SK-N-SH treated with all-trans-retinoic acid at 6 μM for 48 hours (cell line): ENCODE data around the gene NUFIP1.

ENCODE experiments used
- ATAC-seq: fragments of 200-7000 bp; cut with Tn5 transposase; 3 replicates; pipeline ENCODE4 v1.9.1; 2020; ENCODE audit warnings: mild to moderate bottlenecking, moderate library complexity
- ARNTL ChIP-seq: fragments of 450-650 bp; formaldehyde crosslinking; IDR thresholded peaks from 2 replicates; pipeline ENCODE4 v1.5.0; 2020; ENCODE audit warnings: low read depth, mild to moderate bottlenecking, moderate library complexity, borderline replicate concordance
- CREB5 ChIP-seq: fragments of 250-450 bp; sonication (Bioruptor Pico); IDR thresholded peaks from 2 replicates; pipeline ENCODE4 v1.5.1; 2020; ENCODE audit warnings: low read depth, mild to moderate bottlenecking, moderate library complexity
- CSDC2 ChIP-seq: fragments of 250-450 bp; sonication (Bioruptor Pico); IDR thresholded peaks from 2 replicates; pipeline ENCODE4 v1.5.0; 2020; ENCODE audit warnings: mild to moderate bottlenecking, moderate library complexity
- CSRNP3 ChIP-seq: fragments of 250-450 bp; sonication (Bioruptor Pico); IDR thresholded peaks from 2 replicates; pipeline ENCODE4 v1.5.1; 2021; ENCODE audit warnings: mild to moderate bottlenecking, moderate library complexity
- ESRRG ChIP-seq: fragments of 250-450 bp; sonication (Bioruptor Pico); IDR thresholded peaks from 2 replicates; pipeline ENCODE4 v1.6.1; 2021; ENCODE audit warnings: mild to moderate bottlenecking
- GLIS3 ChIP-seq: fragments of 250-450 bp; sonication (Bioruptor Pico); IDR thresholded peaks from 2 replicates; pipeline ENCODE4 v1.5.0; 2020; ENCODE audit warnings: mild to moderate bottlenecking, moderate library complexity
- ISL1 ChIP-seq: fragments of 250-450 bp; sonication (Bioruptor Pico); IDR thresholded peaks from 2 replicates; pipeline ENCODE4 v2.1.2; 2022; ENCODE audit warnings: mild to moderate bottlenecking, moderate library complexity
- OSR1 ChIP-seq: fragments of 250-450 bp; sonication (Bioruptor Pico); IDR thresholded peaks from 2 replicates; pipeline ENCODE4 v1.8.0; 2022; ENCODE audit warnings: moderate library complexity, mild to moderate bottlenecking, inconsistent platforms
- POU6F1 ChIP-seq: fragments of 250-450 bp; sonication (Bioruptor Pico); IDR thresholded peaks from 2 replicates; pipeline ENCODE4 v1.8.0; 2021; ENCODE audit warnings: low read depth, mild to moderate bottlenecking, moderate library complexity, borderline replicate concordance
- PPARA ChIP-seq: fragments of 250-450 bp; sonication (Bioruptor Pico); IDR thresholded peaks from 2 replicates; pipeline ENCODE4 v1.5.0; 2020; ENCODE audit warnings: mild to moderate bottlenecking, borderline replicate concordance
- RARB ChIP-seq: fragments of 250-450 bp; sonication (Bioruptor Pico); IDR thresholded peaks from 2 replicates; pipeline ENCODE4 v1.8.0; 2021; ENCODE audit warnings: mild to moderate bottlenecking, moderate library complexity
- SNAI2 ChIP-seq: fragments of 250-450 bp; sonication (Bioruptor Pico); IDR thresholded peaks from 2 replicates; pipeline ENCODE4 v1.5.0; 2020; ENCODE audit warnings: mild to moderate bottlenecking, moderate library complexity
- TCF4 ChIP-seq: fragments of 250-450 bp; sonication (Bioruptor Pico); IDR thresholded peaks from 2 replicates; pipeline ENCODE4 v1.8.0; 2021; ENCODE audit warnings: mild to moderate bottlenecking, moderate library complexity, borderline replicate concordance
- TOX ChIP-seq: fragments of 250-450 bp; sonication (Bioruptor Pico); IDR thresholded peaks from 2 replicates; pipeline ENCODE4 v1.8.0; 2021; ENCODE audit warnings: mild to moderate bottlenecking, moderate library complexity, borderline replicate concordance
- TSHZ2 ChIP-seq: fragments of 250-450 bp; sonication (Bioruptor Pico); IDR thresholded peaks from 2 replicates; pipeline ENCODE4 v1.5.0; 2020; ENCODE audit warnings: mild to moderate bottlenecking, moderate library complexity
- ZC3H10 ChIP-seq: fragments of 250-450 bp; sonication (Bioruptor Pico); IDR thresholded peaks from 2 replicates; pipeline ENCODE4 v1.5.1; 2021; ENCODE audit warnings: mild to moderate bottlenecking, moderate library complexity
- ZFP3 ChIP-seq: fragments of 250-450 bp; sonication (Bioruptor Pico); IDR thresholded peaks from 2 replicates; pipeline ENCODE4 v1.5.0; 2020; ENCODE audit warnings: mild to moderate bottlenecking, moderate library complexity
- ZFP30 ChIP-seq: fragments of 450-650 bp; formaldehyde crosslinking; IDR thresholded peaks from 2 replicates; pipeline ENCODE4 v1.5.0; 2022; ENCODE audit warnings: mild to moderate bottlenecking, moderate library complexity
- ZNF565 ChIP-seq: fragments of 450-650 bp; formaldehyde crosslinking; conservative IDR thresholded peaks from 2 replicates; pipeline ENCODE4 v1.5.0; 2020; ENCODE audit warnings: low read depth, mild to moderate bottlenecking, moderate library complexity
- ZNF70 ChIP-seq: fragments of 450-650 bp; formaldehyde crosslinking; IDR thresholded peaks from 2 replicates; pipeline ENCODE4 v1.5.0; 2020; ENCODE audit warnings: mild to moderate bottlenecking, moderate library complexity
- ZNF8 ChIP-seq: fragments of 450-650 bp; formaldehyde crosslinking; IDR thresholded peaks from 2 replicates; pipeline ENCODE4 v1.5.0; 2020; ENCODE audit warnings: mild to moderate bottlenecking, moderate library complexity

NUFIP1 gene

GRCh38 chr13:44961997-44962396 is 27.3 kb downstream of the NUFIP1 start:
- TF ChIP-seq TCF4 (CRISPR knock-in tag): no peak
- TF ChIP-seq PPARA (CRISPR knock-in tag): no peak
- no peak for TF ChIP-seq ISL1 (CRISPR knock-in tag)
- TF ChIP-seq RARB (CRISPR knock-in tag): no peak
- no peak for TF ChIP-seq ZC3H10 (CRISPR knock-in tag)
- no peak for TF ChIP-seq CSDC2 (CRISPR knock-in tag)
- no peak for TF ChIP-seq CREB5 (CRISPR knock-in tag)
- no peak for TF ChIP-seq ZNF8 (CRISPR knock-in tag)
- TF ChIP-seq SNAI2: no peak
- TF ChIP-seq ZFP30 (CRISPR knock-in tag): no peak
- TF ChIP-seq ESRRG (CRISPR knock-in tag): no peak
- TF ChIP-seq ARNTL: no peak
- TF ChIP-seq POU6F1 (CRISPR knock-in tag): no peak
- TF ChIP-seq ZFP3: no peak
- no peak for TF ChIP-seq CSRNP3 (CRISPR knock-in tag)
- no peak for TF ChIP-seq ZNF70 (CRISPR knock-in tag)
- ATAC-seq: no peak

GRCh38 chr13:44955406-44955805 is 33.9 kb downstream of the NUFIP1 start:
- no peak for ATAC-seq
- TF ChIP-seq TCF4 (CRISPR knock-in tag) (no peak), ZNF70 (CRISPR knock-in tag) (no peak), ISL1 (CRISPR knock-in tag) (no peak), ZNF8 (CRISPR knock-in tag) (no peak), ZFP3 (no peak), CREB5 (CRISPR knock-in tag) (no peak), ZC3H10 (CRISPR knock-in tag) (no peak), OSR1 (CRISPR knock-in tag) (no peak), POU6F1 (CRISPR knock-in tag) (no peak), CSDC2 (CRISPR knock-in tag) (no peak), RARB (CRISPR knock-in tag) (no peak), TOX (CRISPR knock-in tag) (no peak), PPARA (CRISPR knock-in tag) (no peak), GLIS3 (no peak), TSHZ2 (CRISPR knock-in tag) (no peak), ARNTL (no peak), SNAI2 (no peak), ZNF565 (CRISPR knock-in tag) (no peak), ESRRG (CRISPR knock-in tag) (no peak), ZFP30 (CRISPR knock-in tag) (no peak)
- TF ChIP-seq, all 23 proteins: peak for 0
